ENCODE data around the gene ZBED4.
A peak's percentile ranks its signal among the peaks of the same experiment; 100 is the strongest.

The ZBED4 gene

GRCh38 chr22:49903322-49904039 lies 49.8 kb downstream of the ZBED4 start:
- no peak for DNase-seq (ENCODE audit: low read depth in 3 of 3)

- DNase-seq (ENCODE audit: low read depth in 3 of 3), result no peak
Measured at GRCh38 chr22:49904040-49904369, 50.4 kb downstream of the ZBED4 start.

- DNase-seq (ENCODE audit: low read depth in 3 of 3), result no peak
Measured at GRCh38 chr22:49905465-49905864, 51.8 kb downstream of the ZBED4 start.

GRCh38 chr22:49906071-49906798 lies 52.6 kb downstream of the ZBED4 start:
- no peak for DNase-seq (ENCODE audit: low read depth in 3 of 3)

- no peak for DNase-seq (ENCODE audit: low read depth in 3 of 3)
Measured at GRCh38 chr22:49906799-49907290, 53.2 kb downstream of the ZBED4 start.

GRCh38 chr22:49907807-49908206 lies 54.2 kb downstream of the ZBED4 start:
- no peak for DNase-seq (ENCODE audit: low read depth in 3 of 3)

- DNase-seq (ENCODE audit: low read depth in 3 of 3), result no peak
Measured at GRCh38 chr22:49909476-49910205, 56.0 kb downstream of the ZBED4 start.

GRCh38 chr22:49910229-49911155 lies 56.8 kb downstream of the ZBED4 start:
- no peak for DNase-seq (ENCODE audit: low read depth in 3 of 3)

- DNase-seq (ENCODE audit: low read depth in 3 of 3), result no peak
Measured at GRCh38 chr22:49911881-49912625, 58.4 kb downstream of the ZBED4 start.

- no peak for DNase-seq (ENCODE audit: low read depth in 3 of 3)
Measured at GRCh38 chr22:49913026-49913425, 59.4 kb downstream of the ZBED4 start.

GRCh38 chr22:49913446-49913845 lies 59.8 kb downstream of the ZBED4 start:
- DNase-seq (ENCODE audit: low read depth in 3 of 3), result no peak

GRCh38 chr22:49914256-49914655 lies 60.6 kb downstream of the ZBED4 start:
- DNase-seq (ENCODE audit: low read depth in 3 of 3), result no peak

- DNase-seq (ENCODE audit: low read depth in 3 of 3), result no peak
Measured at GRCh38 chr22:49915610-49916009, 62.0 kb downstream of the ZBED4 start.

- no peak for DNase-seq (ENCODE audit: low read depth in 3 of 3)
Measured at GRCh38 chr22:49916831-49917230, 63.2 kb downstream of the ZBED4 start.

GRCh38 chr22:49917974-49918910 lies 64.6 kb downstream of the ZBED4 start, which contains the start of the genes ALG12 and CRELD2:
Gene ALG12 (minus strand): TSS chr22:49918438. CDS start chr22:49913765, 4,673 bp downstream.
Gene CRELD2 (plus strand): TSS chr22:49918634. CDS start chr22:49918770, 136 bp downstream.
- peak; percentile 93 to 96 (median 95) for DNase-seq (ENCODE audit: low read depth in 3 of 3)

- DNase-seq (ENCODE audit: low read depth in 3 of 3), result no peak
Measured at GRCh38 chr22:49918911-49919881, 65.6 kb downstream of the ZBED4 start.

- no peak for DNase-seq (ENCODE audit: low read depth in 3 of 3)
Measured at GRCh38 chr22:49920859-49921258, 67.2 kb downstream of the ZBED4 start.

All from stimulated activated CD4-positive, alpha-beta T cell treated with anti-CD3 and anti-CD28 coated beads, TNF-alpha, amount 100 ng/mL, for 4 hours (primary cell).